ENCODE data around the gene GM2A.

DNA sequence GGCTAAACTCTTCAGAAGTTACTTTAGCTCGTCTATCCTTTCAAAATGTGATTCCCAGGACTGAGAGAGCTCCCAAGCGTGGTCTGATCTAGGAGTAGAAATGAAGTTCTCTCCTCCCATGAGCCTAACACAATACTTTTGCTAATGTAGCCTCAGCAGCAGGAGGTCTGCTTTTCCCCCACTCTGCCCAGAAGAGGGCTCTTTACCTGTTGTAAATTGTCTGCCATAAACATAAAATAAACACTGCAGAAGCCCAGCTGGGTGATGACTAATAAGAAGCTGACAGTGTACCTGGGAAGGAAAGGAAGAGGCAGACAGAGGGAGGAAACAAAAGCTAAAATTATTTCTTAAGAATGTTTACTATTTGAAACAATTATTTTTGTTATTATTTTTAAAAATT lies 35.2 kb downstream of the GM2A start:
- TF ChIP-seq, protein P1, sequence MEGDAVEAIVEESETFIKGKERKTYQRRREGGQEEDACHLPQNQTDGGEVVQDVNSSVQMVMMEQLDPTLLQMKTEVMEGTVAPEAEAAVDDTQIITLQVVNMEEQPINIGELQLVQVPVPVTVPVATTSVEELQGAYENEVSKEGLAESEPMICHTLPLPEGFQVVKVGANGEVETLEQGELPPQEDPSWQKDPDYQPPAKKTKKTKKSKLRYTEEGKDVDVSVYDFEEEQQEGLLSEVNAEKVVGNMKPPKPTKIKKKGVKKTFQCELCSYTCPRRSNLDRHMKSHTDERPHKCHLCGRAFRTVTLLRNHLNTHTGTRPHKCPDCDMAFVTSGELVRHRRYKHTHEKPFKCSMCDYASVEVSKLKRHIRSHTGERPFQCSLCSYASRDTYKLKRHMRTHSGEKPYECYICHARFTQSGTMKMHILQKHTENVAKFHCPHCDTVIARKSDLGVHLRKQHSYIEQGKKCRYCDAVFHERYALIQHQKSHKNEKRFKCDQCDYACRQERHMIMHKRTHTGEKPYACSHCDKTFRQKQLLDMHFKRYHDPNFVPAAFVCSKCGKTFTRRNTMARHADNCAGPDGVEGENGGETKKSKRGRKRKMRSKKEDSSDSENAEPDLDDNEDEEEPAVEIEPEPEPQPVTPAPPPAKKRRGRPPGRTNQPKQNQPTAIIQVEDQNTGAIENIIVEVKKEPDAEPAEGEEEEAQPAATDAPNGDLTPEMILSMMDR (conservative IDR thresholded peaks at IDR 0.05; ENCODE audit: low read length), result peak; percentile 58
- no peak for TF ChIP-seq EZH2phosphoT487 (IDR thresholded peaks at IDR 0.05; ENCODE audit: borderline replicate concordance)
